22Rv1 (cell line): ENCODE data around the gene NAV2.

Experiments used
- H3K27ac ChIP-seq: fragments of 450-650 bp; 2 replicates; pipeline ENCODE4 v1.5.1; 2017
- CTCF ChIP-seq: fragments of 450-650 bp; IDR thresholded peaks from 2 replicates; pipeline ENCODE4 v1.5.1; 2017; ENCODE audit warnings: mild to moderate bottlenecking
- ZFX ChIP-seq: fragments of 450-650 bp; IDR thresholded peaks from 2 replicates; pipeline ENCODE4 v1.6.1; 2017; ENCODE audit warnings: antibody characterized with exemption, borderline replicate concordance

The NAV2 gene

DNA sequence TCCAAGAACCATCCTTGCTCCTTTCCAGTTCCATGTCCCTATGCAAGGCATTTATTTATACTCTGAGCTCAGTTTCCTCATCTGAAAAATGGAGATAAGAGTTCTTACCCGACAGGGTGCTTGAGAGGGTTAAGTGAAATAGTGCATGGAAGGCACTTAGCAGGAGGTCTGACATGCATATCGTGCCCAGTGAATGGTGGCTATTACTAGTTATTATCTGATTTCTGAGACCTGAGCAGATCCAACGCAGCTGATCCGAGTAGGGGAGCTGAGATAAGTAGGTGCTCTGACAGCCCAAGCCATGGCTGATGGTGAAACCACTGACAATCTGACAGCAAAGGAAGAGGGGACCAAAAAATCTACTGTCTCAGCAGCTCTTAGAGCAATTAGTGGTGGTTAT lies 24.9 kb downstream of the NAV2 start:
- TF ChIP-seq ZFX: no peak
- TF ChIP-seq CTCF: no peak
- H3K27ac ChIP-seq: no peak overlapping the region

GRCh38 chr11:19738124-19738523 lies 25.5 kb downstream of the NAV2 start:
- H3K27ac ChIP-seq: no peak overlapping the region
- TF ChIP-seq ZFX (no peak), CTCF (no peak)

DNA sequence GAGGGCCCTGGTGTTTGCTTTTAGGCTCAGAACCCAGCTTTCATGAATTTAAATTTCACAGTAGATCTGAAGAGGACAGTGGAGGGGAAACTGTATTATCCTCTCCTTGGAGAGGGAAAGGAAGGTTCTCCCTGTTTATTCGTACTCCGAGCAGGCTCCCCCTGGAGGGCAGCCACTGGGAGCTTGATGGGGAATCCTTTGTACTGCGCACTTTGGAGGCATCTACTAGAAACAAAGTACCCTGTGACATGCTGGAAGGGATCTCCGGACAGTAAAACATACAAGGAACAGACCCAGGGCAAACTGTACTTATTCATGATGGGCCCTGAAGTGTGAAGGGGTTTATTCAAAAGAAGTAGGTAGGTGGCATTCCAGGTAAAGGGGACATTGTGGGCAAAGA lies 27.2 kb downstream of the NAV2 start:
- no peak for TF ChIP-seq CTCF
- TF ChIP-seq ZFX: no peak

DNA sequence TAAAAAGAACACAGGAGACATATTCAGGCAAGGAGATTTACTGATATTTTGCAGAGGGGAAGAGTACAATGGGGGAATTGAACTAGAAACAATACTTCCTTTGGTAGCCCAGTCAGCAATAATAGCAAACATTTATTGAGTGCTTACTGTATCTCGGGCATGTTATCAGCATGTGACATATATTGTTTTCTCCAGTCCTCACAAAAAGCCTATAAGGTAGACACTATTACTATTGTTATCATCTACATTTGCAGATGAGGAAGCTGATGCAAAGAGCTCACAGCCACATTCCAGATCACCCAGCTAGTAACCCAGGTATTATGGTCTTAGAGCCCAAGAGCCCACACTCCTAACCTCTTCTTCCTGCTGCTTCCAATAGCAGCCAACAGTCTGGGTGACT lies 27.9 kb downstream of the NAV2 start:
- TF ChIP-seq ZFX: no peak

More for the DNA sequence above, 27.2 kb downstream of the NAV2 start:
- H3K27ac ChIP-seq: no peak overlapping the region

GRCh38 chr11:19742588-19743292 lies 30.1 kb downstream of the NAV2 start:
- TF ChIP-seq ZFX (no peak), CTCF (peak; percentile 80)
- no peak overlapping the region for H3K27ac ChIP-seq

More for the DNA sequence above, 27.9 kb downstream of the NAV2 start:
- H3K27ac ChIP-seq: no peak overlapping the region

DNA sequence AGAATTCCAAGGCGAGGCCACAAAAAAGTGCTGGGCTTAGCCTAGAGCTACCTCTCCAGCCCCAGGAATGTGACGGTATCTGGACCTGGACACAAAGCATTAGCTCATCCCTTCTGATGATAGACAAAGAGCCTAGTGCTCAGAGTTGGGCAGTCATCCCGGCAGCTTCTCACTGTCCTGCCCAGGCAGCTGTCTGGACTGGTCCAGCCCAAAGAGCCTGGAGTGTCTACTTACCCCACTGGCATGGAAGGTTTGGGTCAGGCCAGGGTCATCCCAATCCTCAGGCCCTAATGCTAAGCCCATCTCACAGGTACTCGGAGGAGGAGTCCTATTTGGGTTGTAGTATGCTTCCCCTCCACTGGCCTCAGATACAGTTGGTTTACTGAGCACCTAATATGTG lies 31.0 kb downstream of the NAV2 start:
- no peak overlapping the region for H3K27ac ChIP-seq
- TF ChIP-seq ZFX (no peak), CTCF (no peak)

DNA sequence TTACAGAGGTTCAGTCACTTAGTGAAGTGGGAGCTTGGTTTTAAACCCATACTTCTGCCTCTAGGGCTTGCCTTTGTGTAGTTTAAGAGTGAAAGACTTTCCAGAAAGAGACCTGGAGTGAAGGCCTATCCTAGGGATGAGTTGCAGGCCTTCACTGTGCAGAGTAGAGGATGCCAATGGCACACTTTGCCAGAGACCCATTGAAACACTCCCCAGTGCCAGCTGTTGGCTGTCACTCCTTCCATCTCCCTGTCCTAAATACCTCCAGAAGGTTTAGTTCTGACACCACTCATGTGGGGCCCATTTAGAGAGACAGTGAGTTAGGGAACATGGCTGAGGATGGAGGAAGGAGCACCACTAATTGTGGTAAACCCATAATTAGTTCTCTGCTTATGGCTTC lies 31.5 kb downstream of the NAV2 start:
- no peak overlapping the region for H3K27ac ChIP-seq
- TF ChIP-seq ZFX (no peak), CTCF (no peak)

GRCh38 chr11:19746086-19746485 lies 33.4 kb downstream of the NAV2 start:
- no peak overlapping the region for H3K27ac ChIP-seq
- no peak for TF ChIP-seq CTCF
- no peak for TF ChIP-seq ZFX
